ENCODE data around the gene FRMD4A.

DNA sequence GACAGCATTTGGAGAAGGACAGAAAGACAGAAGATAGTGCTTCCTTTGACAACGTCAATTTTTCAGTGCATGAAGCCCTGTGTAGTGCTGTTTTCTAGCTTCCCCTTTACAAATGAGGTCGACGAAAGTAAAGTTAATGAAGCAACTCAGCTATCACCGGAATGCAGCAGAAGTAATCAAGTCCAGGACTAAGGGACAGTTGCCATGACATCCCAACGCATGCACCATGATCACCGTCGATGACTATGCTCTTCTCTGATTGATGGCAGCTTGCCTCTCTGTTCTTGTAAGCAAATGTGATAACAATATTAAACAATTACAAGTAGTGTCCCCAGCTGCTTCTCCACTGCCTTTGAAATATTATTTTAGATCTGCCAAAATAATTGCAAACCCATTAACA, 205.8 kb downstream of the FRMD4A start:
- no peak for TF ChIP-seq CTCF (IDR thresholded peaks at IDR 0.05)
- no peak for TF ChIP-seq POLR2A (IDR thresholded peaks at IDR 0.05)
- no peak for TF ChIP-seq EP300 (IDR thresholded peaks at IDR 0.05)

All from stomach (tissue), 4 donors.